ENCODE results near the gene MIS18BP1.
"Not testable (repeated sequence)": the region's sequence is repeated elsewhere in the genome, so short reads cannot be mapped to it uniquely, and the experiment has no call there.

MIS18BP1 gene

GRCh38 chr14:45253070-45253753, at the start of gene MIS18BP1:
MIS18BP1 (minus strand) TSS chr14:45253202; CDS start chr14:45247286, 5,916 bp downstream.
- DNase-seq (ENCODE audit: low read depth in 1 of 2, low spot score in 1 of 2), result peak; percentile 89 to 90

- no peak for DNase-seq (ENCODE audit: low read depth in 1 of 2, low spot score in 1 of 2)
Observed at GRCh38 chr14:45298423-45299117, 45.6 kb upstream of the MIS18BP1 start.

DNA sequence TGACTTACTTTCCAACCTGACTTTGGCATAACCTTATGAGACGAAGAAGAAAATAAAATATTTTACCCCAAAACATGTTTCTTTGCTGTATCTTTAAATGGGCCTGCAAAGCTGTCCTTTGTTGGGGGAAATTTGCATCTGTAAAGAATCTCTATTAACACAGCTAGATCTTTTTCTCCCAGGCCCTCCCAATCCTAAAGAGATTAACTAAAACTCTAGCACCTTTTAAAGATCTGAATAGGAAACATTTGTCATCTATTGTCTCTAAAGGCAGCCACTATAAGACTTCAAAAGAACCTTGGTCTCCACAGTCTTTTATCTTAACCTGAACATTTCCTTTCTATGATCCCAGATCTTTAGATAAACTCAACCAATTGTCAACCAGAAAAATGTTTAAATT, 41.8 kb upstream of the MIS18BP1 start:
- DNase-seq (ENCODE audit: low read depth in 1 of 2, low spot score in 1 of 2), result not testable (repeated sequence)

GRCh38 chr14:45290547-45290946, 37.5 kb upstream of the MIS18BP1 start:
- DNase-seq (ENCODE audit: low read depth in 1 of 2, low spot score in 1 of 2), result no peak

- no peak for DNase-seq (ENCODE audit: low read depth in 1 of 2, low spot score in 1 of 2)
Observed at GRCh38 chr14:45287610-45288009, 34.6 kb upstream of the MIS18BP1 start.

DNA sequence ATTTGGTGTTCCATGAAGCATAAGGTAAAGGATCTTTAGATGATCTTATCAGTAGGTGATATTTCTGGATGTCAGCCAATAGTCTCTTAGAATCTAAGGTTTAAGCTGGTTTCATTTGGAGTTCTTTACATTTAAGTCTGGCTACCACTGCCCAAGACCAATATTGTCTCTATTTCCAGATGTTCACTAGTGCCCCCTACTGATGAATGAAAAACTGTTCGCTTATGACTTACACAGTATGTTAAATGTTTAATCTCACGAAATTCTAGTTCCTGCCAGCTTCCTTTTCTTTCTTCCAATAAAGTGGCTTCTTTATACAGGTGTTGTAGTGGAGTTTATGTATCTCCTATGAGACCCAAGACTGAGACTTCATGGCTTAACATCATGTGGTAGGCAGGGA, 31.8 kb upstream of the MIS18BP1 start:
- DNase-seq (ENCODE audit: low read depth in 1 of 2, low spot score in 1 of 2), result no peak

DNA sequence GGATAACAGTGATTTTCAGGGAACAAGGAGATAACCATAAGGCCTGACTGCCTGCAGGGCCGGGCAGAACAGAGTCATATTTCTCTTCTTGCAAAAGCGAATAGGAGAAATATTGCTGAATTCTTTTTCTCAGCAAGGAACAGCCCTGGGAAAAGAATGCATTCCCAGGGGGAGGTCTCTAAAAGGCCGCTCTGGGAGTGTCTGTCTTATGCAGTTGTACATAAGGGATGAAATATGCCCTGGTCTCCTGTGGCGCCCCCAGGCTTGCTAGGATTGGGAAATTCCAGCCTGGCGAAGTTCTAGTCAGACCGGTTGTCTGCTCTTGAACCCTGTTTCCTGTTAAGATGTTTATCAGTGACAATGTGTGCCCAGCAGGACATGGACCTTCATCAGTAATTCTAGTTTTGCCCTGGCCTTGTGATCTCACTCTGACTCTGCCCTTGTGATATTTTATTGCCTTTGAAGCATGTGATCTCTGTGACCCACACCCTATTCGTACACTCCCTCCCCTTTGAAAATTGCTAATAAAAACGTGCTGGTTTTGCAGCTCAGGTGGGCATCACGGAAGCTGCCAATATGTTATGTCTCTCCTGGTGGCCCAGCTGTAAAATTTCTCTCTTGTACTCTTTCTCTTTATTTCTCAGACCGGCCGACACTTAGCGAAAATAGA, 28.9 kb upstream of the MIS18BP1 start:
- not testable (repeated sequence) for DNase-seq (ENCODE audit: low read depth in 1 of 2, low spot score in 1 of 2)

DNA sequence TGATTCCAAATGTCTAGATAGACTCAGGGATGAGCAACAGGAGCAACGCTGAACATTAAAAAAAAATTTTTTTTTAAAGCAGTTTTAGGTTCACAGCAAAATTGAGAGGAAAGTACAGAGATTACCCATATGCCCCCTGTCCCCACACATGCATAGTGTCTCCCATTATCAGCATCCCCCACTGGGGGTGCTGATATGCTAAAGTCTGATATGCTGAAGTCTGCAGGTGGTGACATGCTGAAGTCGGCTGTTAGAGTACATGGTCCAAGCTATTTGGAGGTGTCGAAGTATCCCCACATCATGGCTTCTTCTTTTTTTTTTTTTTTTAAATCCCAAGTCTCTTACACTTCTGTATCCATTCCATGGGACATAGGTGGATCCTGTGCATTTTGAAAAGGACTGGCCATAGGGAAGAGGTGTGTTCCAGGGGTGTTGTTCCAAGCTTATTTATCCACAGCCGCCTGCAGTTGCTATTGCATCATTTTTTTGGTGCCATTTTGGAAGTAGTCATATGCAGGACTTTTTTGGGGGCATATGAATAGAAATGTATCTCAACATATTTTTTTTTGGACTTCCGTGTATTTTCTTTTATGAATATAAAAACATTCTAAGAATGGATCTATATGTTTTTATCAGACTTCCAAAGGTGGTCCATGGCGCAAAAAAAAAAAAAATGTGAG, 19.0 kb upstream of the MIS18BP1 start:
- no peak for DNase-seq (ENCODE audit: low read depth in 1 of 2, low spot score in 1 of 2)

- no peak for DNase-seq (ENCODE audit: low read depth in 1 of 2, low spot score in 1 of 2)
Observed at GRCh38 chr14:45270031-45270430, 17.0 kb upstream of the MIS18BP1 start.

DNA sequence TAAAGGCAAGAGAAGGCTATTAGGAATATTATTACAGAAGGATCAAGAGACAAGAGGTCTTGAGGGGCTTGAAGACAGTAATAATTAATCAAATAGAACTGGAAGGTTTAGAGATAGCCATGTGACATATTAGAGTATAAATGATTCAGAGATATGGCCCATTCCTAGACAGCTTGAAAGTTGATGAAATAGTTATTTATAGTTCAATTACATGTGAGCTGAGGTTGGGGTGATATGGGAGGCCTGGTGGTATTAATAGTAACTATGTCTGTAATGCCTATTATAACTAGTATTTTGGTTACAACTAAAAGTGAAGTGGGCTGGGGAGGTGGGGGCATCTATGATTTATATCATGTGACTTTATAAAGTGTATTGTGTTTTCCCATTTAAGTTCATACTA, 14.1 kb upstream of the MIS18BP1 start:
- no peak for DNase-seq (ENCODE audit: low read depth in 1 of 2, low spot score in 1 of 2)

DNA sequence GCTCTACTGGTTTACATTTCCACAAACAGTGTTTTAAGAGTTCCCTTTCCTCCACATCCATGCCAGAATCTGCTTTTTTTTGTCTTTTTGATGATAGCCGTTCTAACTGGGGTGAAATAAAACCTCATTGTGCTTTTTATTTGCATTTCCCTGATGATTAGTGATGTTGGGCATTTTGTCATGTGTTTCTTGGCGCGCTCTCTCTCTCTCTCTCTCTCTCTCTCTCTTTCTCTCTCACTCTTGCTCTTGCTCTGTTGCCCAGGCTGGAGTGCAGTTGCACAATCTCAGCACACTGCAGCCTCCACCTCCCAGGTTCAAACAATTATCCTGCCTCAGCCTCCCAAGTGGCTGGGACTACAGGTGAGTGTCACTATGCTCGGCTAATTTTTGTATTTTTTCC, 9.6 kb upstream of the MIS18BP1 start:
- no peak for DNase-seq (ENCODE audit: low read depth in 1 of 2, low spot score in 1 of 2)

GRCh38 chr14:45261209-45261608, 8.2 kb upstream of the MIS18BP1 start:
- DNase-seq (ENCODE audit: low read depth in 1 of 2, low spot score in 1 of 2), result no peak

GRCh38 chr14:45258805-45259204, 5.8 kb upstream of the MIS18BP1 start:
- no peak for DNase-seq (ENCODE audit: low read depth in 1 of 2, low spot score in 1 of 2)

- no peak for DNase-seq (ENCODE audit: low read depth in 1 of 2, low spot score in 1 of 2)
Observed at GRCh38 chr14:45258073-45258472, 5.1 kb upstream of the MIS18BP1 start.

DNA sequence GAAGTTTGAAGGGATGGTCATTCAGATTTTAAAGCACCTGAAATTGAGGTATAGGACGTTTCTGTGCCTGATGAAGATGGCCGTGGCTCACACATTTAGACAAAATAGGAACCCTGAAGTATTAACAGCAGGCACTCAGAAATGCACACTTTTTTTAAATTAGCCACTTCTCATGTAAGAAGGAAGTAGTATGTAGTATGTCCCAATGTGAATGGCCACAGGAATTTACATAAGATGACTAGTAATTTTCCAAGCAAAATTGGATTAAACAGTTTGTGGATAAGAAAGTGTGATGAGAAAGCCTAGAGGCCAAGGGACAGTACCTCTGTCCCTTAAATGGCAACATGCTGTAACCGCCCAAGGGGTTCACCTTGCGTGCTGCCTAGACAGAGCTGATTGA, 1.8 kb upstream of the MIS18BP1 start:
- no peak for DNase-seq (ENCODE audit: low read depth in 1 of 2, low spot score in 1 of 2)

DNA sequence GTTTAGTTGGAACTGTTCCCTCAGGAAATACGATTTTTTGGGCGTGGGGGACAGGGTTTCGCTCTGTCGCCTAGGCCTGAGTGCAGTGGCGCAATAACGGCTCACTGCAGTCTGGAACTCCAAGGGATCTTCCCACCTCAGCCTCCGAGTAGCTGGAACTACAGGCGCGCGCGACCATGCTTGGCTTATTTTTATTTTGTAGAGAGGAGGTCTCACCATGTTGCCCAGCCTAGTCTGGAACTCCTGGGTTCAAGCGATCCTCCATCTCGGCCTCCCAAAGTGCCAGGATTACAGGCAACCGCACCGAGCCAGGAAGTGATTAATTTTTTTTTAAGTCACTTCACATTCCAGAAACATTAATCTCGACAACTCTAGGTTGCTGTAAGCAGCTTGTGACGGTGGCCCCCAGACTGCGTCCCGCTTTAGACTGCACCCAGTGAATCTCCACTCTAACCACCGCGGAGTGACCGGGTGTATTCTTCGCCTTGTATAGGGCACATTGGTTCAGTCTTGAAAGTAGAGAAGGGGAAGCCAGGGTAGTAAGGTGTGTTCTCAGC, 830 bp upstream of the MIS18BP1 start:
- no peak for DNase-seq (ENCODE audit: low read depth in 1 of 2, low spot score in 1 of 2)

DNA sequence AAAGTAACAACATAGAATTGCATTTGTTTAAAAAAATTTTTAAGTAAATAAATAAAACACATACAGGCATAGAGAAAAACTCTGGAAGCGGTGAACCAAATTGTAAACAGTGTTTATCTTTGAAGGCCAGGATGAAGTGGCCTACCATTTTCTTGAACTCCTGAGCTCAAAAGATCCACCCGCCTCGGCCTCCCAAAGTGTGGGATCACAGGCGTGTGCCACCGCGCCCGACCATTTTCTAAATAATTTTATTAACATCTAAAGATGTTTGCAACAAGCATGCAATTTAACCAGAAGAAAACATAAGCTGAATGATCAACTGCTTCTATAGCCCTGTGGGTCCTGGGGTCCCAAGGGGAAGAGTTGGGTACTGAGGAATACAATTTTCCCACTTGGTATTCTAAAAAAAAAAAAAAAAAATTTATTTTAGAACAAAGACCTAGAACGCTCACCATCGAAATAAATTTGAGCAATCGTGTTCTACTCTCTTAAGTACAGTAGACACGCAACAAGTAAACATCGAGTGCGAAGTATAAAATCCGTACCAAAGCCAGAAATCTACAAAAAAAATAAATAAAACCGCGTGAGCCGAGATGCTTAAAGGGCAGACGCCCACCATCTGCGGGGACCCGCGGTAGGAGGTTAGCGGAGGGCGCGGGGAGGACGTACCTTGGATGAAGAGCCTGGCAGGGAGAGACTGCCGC, 484 bp downstream of the MIS18BP1 start:
- no peak for DNase-seq (ENCODE audit: low read depth in 1 of 2, low spot score in 1 of 2)

DNA sequence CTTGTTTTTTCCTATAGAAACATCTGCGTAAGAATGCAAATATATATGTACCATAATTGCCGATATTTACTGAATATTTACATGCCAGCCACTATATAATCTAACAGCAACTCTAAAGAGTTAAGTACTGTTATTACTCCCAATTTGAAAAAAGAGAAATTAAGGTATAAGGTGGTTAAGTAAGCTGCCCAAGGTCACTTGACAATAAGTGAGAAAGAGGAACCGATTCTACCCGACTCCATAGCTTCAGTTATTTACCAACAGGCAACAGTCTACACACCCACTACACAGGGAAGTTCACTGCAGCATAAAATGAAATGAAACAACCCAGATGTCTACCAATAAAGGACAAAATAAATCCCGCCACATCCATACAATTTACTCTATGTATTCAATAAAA, 1.1 kb downstream of the MIS18BP1 start:
- no peak for DNase-seq (ENCODE audit: low read depth in 1 of 2, low spot score in 1 of 2)

GRCh38 chr14:45249856-45250575, 3.0 kb downstream of the MIS18BP1 start:
- no peak for DNase-seq (ENCODE audit: low read depth in 1 of 2, low spot score in 1 of 2)

GRCh38 chr14:45247427-45247826, 5.6 kb downstream of the MIS18BP1 start:
- DNase-seq (ENCODE audit: low read depth in 1 of 2, low spot score in 1 of 2), result no peak

Measured in activated T-helper 1 cell treated with anti-CD3 and anti-CD28 coated beads, Interleukin-2, amount 50 U/mL, for 16 hours (primary cell).